H9 (cell line): ENCODE data around the gene RUNX2. TPM values are rescaled to one million over a fixed set of nuclear protein-coding genes. Genes with fewer than 3 reads are reported as not detected.

Source experiments
- DNase-seq: peaks from one replicate; pipeline ENCODE4 v3.0.0-alpha.2; 2017
- H2AFZ ChIP-seq: one replicate; pipeline ENCODE4 v1.6.1; 2013; ENCODE audit warnings: mild to moderate bottlenecking, low read length, control low read depth, moderate library complexity
- H2AK5ac ChIP-seq: 2 replicates; pipeline ENCODE4 v1.6.1; 2013; ENCODE audit warnings: low read length, control low read depth, mixed read lengths; ENCODE audit not compliant: insufficient read length
- H2BK120ac ChIP-seq: one replicate; pipeline ENCODE4 v1.6.1; 2013; ENCODE audit warnings: low read depth, mild to moderate bottlenecking, low read length, control low read depth, inconsistent platforms; ENCODE audit not compliant: poor library complexity, severe bottlenecking
- H2BK12ac ChIP-seq: 2 replicates; pipeline ENCODE4 v1.6.1; 2013; ENCODE audit warnings: low read length, control low read depth, mixed read lengths, low read depth; ENCODE audit not compliant: insufficient read length
- H2BK15ac ChIP-seq: 2 replicates; pipeline ENCODE4 v1.6.1; 2013; ENCODE audit warnings: low read depth, low read length, control low read depth
- H2BK20ac ChIP-seq: one replicate; pipeline ENCODE4 v1.6.1; 2013; ENCODE audit warnings: low read depth, mild to moderate bottlenecking, low read length, control low read depth, inconsistent platforms; ENCODE audit not compliant: poor library complexity, severe bottlenecking
- H2BK5ac ChIP-seq: 2 replicates; pipeline ENCODE4 v1.6.1; 2013; ENCODE audit warnings: low read length, control low read depth, mixed read lengths; ENCODE audit not compliant: insufficient read length
- H3K14ac ChIP-seq: 2 replicates; pipeline ENCODE4 v1.6.1; 2013; ENCODE audit warnings: low read length, control low read depth; ENCODE audit not compliant: insufficient read depth
- H3K18ac ChIP-seq: 2 replicates; pipeline ENCODE4 v1.6.1; 2013; ENCODE audit warnings: low read depth, mild to moderate bottlenecking, mixed read lengths, low read length, control low read depth; ENCODE audit not compliant: insufficient read length
- H3K23ac ChIP-seq: 2 replicates; pipeline ENCODE4 v1.6.1; 2013; ENCODE audit warnings: low read length, control low read depth, mixed read lengths, low read depth; ENCODE audit not compliant: insufficient read length
- H3K23me2 ChIP-seq: 2 replicates; pipeline ENCODE4 v1.6.1; 2013; ENCODE audit warnings: low read depth, mild to moderate bottlenecking, mixed read lengths, low read length, control low read depth; ENCODE audit not compliant: insufficient read length, poor library complexity, severe bottlenecking
- H3K27ac ChIP-seq: 2 replicates; pipeline ENCODE4 v1.5.1; 2013; ENCODE audit warnings: low read length, control low read depth, mixed read lengths, low read depth; ENCODE audit not compliant: insufficient read length
- H3K27me3 ChIP-seq: 2 replicates; pipeline ENCODE4 v1.6.1; 2013; ENCODE audit warnings: low read length, control low read depth, inconsistent platforms; ENCODE audit not compliant: insufficient read depth
- H3K4ac ChIP-seq: 2 replicates; pipeline ENCODE4 v1.6.1; 2013; ENCODE audit warnings: low read depth, mild to moderate bottlenecking, control low read depth, inconsistent platforms, low read length, moderate library complexity
- H3K4me1 ChIP-seq: 2 replicates; pipeline ENCODE4 v1.6.1; 2013; ENCODE audit warnings: low read length, control low read depth, inconsistent platforms; ENCODE audit not compliant: insufficient read depth
- H3K4me2 ChIP-seq: 2 replicates; pipeline ENCODE4 v1.6.1; 2013; ENCODE audit warnings: low read length, control low read depth, mixed read lengths; ENCODE audit not compliant: insufficient read length, insufficient read depth
- H3K56ac ChIP-seq: 2 replicates; pipeline ENCODE4 v1.6.1; 2013; ENCODE audit warnings: low read depth, mild to moderate bottlenecking, mixed read lengths, low read length, control low read depth; ENCODE audit not compliant: insufficient read length
- H3K79me1 ChIP-seq: 2 replicates; pipeline ENCODE4 v1.6.1; 2013; ENCODE audit warnings: low read depth, mild to moderate bottlenecking, moderate library complexity, low read length, control low read depth, inconsistent platforms; ENCODE audit not compliant: insufficient read depth, poor library complexity, severe bottlenecking
- H3K79me2 ChIP-seq: 2 replicates; pipeline ENCODE4 v1.6.1; 2013; ENCODE audit warnings: low read length, control low read depth, inconsistent platforms; ENCODE audit not compliant: insufficient read depth
- H3K9ac ChIP-seq: 2 replicates; pipeline ENCODE4 v1.6.1; 2013; ENCODE audit warnings: low read length, control low read depth, mixed read lengths; ENCODE audit not compliant: insufficient read length; ENCODE audit errors: extremely low read depth
- H3K9me3 ChIP-seq: one replicate; pipeline ENCODE4 v1.6.1; 2013; ENCODE audit warnings: low read depth, low read length, inconsistent platforms; ENCODE audit not compliant: control insufficient read depth
- H3T11ph ChIP-seq: one replicate; pipeline ENCODE4 v1.6.1; 2013; ENCODE audit warnings: mild to moderate bottlenecking, low read length, control low read depth, inconsistent platforms
- H4K20me1 ChIP-seq: one replicate; pipeline ENCODE4 v1.6.1; 2013; ENCODE audit not compliant: control insufficient read depth, insufficient read length, insufficient read depth
- H4K5ac ChIP-seq: 2 replicates; pipeline ENCODE4 v1.6.1; 2013; ENCODE audit warnings: low read depth, mild to moderate bottlenecking, mixed read lengths, low read length, control low read depth; ENCODE audit not compliant: insufficient read length
- H4K8ac ChIP-seq: replicated peaks from 2 replicates; pipeline ENCODE4 v1.6.1; 2013; ENCODE audit warnings: low read length, control low read depth, mixed read lengths, low read depth; ENCODE audit not compliant: insufficient read length
- H4K91ac ChIP-seq: 2 replicates; pipeline ENCODE4 v1.6.1; 2013; ENCODE audit warnings: low read depth, mild to moderate bottlenecking, moderate library complexity, mixed read lengths, low read length, control low read depth; ENCODE audit not compliant: insufficient read length
- H3K27ac Mint-ChIP-seq, 3 experiments: 2 replicates in 2 of 3; 3 replicates in 1 of 3; pipeline ENCODE4 v1.8.0; 2020 to 2021; ENCODE audit warnings: mixed read lengths in 3 of 3, mild to moderate bottlenecking in 1 of 3, moderate library complexity in 1 of 3
- H3K27me3 Mint-ChIP-seq: 2 replicates; pipeline ENCODE4 v1.8.0; 2021; ENCODE audit warnings: low read depth, mild to moderate bottlenecking, moderate library complexity, mixed read lengths
- H3K36me3 Mint-ChIP-seq, 3 experiments: 2 replicates in 2 of 3; 3 replicates in 1 of 3; pipeline ENCODE4 v1.8.0; 2020 to 2021; ENCODE audit warnings: low read depth in 3 of 3, mixed read lengths in 3 of 3; ENCODE audit not compliant: insufficient read depth in 1 of 3
- H3K4me1 Mint-ChIP-seq, 2 experiments: 2 replicates each; pipeline ENCODE4 v1.8.0; 2020; ENCODE audit warnings: mixed read lengths in 2 of 2
- H3K4me3 Mint-ChIP-seq, 2 experiments: 2 replicates in 1 of 2; 3 replicates in 1 of 2; pipeline ENCODE4 v1.8.0; 2020 to 2021; ENCODE audit warnings: mild to moderate bottlenecking in 2 of 2, mixed read lengths in 2 of 2, moderate library complexity in 1 of 2
- H3K9me3 Mint-ChIP-seq, 2 experiments: 2 replicates in 1 of 2; 3 replicates in 1 of 2; pipeline ENCODE4 v1.8.0; 2020; ENCODE audit warnings: mild to moderate bottlenecking in 2 of 2, mixed read lengths in 2 of 2, moderate library complexity in 1 of 2
- CTCF ChIP-seq: fragments of 200-600 bp; sonication (generic); conservative IDR thresholded peaks from 3 replicates; pipeline ENCODE4 v1.8.0; 2021; ENCODE audit warnings: antibody characterized with exemption, mild to moderate bottlenecking
- WGBS: extraction: QIAGEN DNeasy Blood & Tissue Kit; methylation state at CpG from one replicate; pipeline ENCODE4 v1.1.7; 2013; ENCODE audit warnings: missing lambda C conversion rate, low lambda C conversion rate, mixed read lengths; ENCODE audit not compliant: insufficient read length; ENCODE audit errors: extremely low coverage; 5-methylcytosine and 5-hydroxymethylcytosine counted together
- total RNA-seq: library from RNA; stranded (reverse); gene quantifications from 2 replicates; pipeline ENCODE4 v1.2.1, GENCODE V29; 2021

Gene RUNX2
- total RNA-seq, 1 experiment from 2014 or later, result 0.15 TPM

- Histone ChIP-seq H3K27ac (no peak overlapping the region), H2AK5ac (no peak overlapping the region), H3K27me3 (no peaks in the 10 kb centered on the region), H3K4me2 (no peak overlapping the region), H3K4me1 (no peaks in the 10 kb centered on the region), H4K91ac (no peak overlapping the region), H3K23ac (no peak overlapping the region), H3T11ph (no peak overlapping the region), H3K9me3 (no peaks in the 10 kb centered on the region), H3K79me1 (no peaks in the 10 kb centered on the region), H4K20me1 (no peaks in the 10 kb centered on the region), H4K8ac (no peak overlapping the region), H3K79me2 (no peaks in the 10 kb centered on the region), H3K9ac (no peak overlapping the region), H2BK5ac (no peak overlapping the region), H3K56ac (no peak overlapping the region), H3K14ac (no peak overlapping the region), H2BK20ac (no peak overlapping the region), H2BK15ac (no peak overlapping the region), H2AFZ (no peak overlapping the region), H2BK120ac (no peak overlapping the region), H3K18ac (no peak overlapping the region), H2BK12ac (no peak overlapping the region), H3K4ac (no peak overlapping the region), H3K23me2 (no peaks in the 10 kb centered on the region), H4K5ac (no peak overlapping the region)
- Mint-ChIP-seq H3K4me3 (no peak overlapping the region), H3K27me3 (peaks cover 5% of the 10 kb centered on the region), H3K27ac (no peak overlapping the region), H3K9me3 (no peaks in the 10 kb centered on the region), H3K4me1 (peaks cover 4 to 5% of the 10 kb centered on the region in 2 experiments), H3K36me3 (no peaks in the 10 kb centered on the region; a peak in 1 of 7 replicates)
- WGBS, result no CpG with 5 or more reads among the region's 1 CpG
- no peak for TF ChIP-seq CTCF
- DNase-seq, result no peak
Observed at GRCh38 chr6:45616209-45616608, 288.1 kb downstream of the RUNX2 start.
